T1000 (cell line): ENCODE results near the gene NOL12.
"Not testable (repeated sequence)": the region's sequence is repeated elsewhere in the genome, so short reads cannot be mapped to it uniquely, and the experiment has no call there.

ENCODE experiments used
- DNase-seq: peaks from one replicate; lab custom pipeline; 2025; ENCODE audit warnings: mixed read lengths; lab: John Stamatoyannopoulos, UW

Gene NOL12

GRCh38 chr22:37713761-37714160 is 27.6 kb downstream of the NOL12 start:
- DNase-seq, result no peak

- DNase-seq, result no peak
Measured at GRCh38 chr22:37714634-37715033, 28.5 kb downstream of the NOL12 start.

GRCh38 chr22:37715760-37716159 is 29.6 kb downstream of the NOL12 start:
- DNase-seq, result no peak

DNA sequence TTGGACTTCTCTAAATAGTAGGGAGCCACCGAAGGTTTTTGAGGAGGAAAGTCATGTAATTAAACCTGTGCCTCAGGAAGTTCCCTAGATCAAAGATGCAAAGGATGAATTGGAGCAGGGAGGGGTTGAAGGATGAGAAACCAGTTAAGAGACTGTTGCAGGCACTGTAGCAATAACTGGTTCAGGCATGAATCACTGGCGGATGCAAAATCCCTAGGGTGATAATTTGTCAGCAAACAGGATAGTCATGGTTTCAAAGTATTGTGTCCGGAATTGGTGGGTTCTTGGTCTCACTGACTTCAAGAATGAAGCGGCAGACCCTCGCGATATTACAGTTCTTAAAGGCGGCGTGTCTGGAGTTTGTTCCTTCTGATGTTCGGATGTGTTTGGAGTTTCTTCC is 30.6 kb downstream of the NOL12 start:
- DNase-seq, result peak; percentile 70

DNA sequence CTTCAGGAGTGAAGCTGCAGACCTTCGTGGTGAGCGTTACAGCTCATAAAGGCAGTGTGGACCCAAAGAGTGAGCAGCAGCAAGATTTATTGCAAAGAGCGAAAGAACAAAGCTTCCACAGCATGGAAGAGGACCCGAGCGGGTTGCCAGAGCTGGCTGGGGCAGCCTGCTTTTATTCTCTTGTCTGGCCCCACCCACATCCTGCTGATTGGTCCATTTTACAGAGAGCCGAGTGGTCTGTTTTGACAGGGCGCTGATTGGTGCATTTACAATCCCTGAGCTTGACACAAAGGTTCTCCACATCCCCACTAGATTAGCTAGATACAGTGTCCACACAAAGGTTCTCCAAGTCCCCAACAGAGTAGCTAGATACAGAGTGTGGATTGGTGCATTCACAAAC is 31.1 kb downstream of the NOL12 start:
- DNase-seq, result peak; percentile 70

DNA sequence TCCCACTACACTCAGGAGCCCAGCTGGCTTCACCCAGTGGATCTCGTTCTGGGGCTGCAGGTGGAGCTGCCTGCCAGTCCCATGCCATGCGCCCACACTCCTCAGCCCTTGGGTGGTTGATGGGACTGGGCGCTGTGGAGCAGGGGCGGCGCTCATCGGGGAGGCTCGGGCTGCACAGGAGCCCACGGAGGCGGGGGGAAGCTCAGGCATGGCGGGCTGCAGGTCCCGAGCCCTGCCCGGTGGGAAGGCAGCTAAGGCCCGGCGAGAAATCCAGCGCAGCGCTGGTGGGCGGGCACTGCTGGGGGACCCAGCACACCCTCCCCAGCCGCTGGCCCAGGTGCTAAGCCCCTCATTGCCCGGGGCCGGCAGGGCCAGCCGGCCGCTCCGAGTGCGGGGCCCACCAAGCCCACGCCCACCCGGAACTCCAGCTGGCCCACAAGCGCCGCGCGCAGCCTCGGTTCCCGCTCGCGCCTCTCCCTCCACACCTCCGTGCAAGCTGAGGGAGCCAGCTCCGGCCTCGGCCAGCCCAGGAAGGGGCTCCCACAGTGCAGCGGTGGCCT is 31.7 kb downstream of the NOL12 start:
- DNase-seq, result not testable (repeated sequence)

- DNase-seq, result no peak
Measured at GRCh38 chr22:37725551-37726240, 39.6 kb downstream of the NOL12 start.

DNA sequence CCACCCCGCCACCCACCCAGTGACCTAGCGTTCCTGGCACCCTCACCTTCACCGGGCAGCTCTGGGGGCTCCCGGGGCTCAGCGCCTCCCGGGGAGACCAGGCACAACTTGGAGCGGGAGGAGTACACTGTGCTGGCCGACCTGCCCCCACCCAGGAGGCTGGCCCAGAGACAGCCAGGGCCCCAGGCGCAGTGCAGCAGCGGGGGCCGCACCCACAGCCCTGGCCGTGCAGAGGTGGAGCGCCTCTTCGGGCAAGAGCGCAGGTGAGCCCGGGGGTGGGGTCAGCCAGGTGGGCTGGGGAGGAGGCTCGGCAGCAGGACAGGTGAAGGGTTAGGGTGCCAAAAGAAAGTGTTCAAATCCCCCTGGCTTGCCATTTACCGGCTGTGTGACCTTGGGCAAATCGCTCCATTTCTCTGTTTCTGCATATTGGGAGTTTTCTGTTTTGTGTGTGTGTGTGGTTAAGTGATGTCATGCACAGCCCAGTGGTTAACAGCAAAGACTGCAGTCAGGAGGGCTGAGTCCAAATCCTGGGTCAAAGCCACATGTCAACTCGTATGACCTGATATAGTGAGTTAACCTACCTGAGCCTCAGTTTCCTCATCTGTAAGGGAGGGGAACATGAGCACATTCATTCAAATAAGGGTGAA is 40.2 kb downstream of the NOL12 start:
- no peak for DNase-seq

DNA sequence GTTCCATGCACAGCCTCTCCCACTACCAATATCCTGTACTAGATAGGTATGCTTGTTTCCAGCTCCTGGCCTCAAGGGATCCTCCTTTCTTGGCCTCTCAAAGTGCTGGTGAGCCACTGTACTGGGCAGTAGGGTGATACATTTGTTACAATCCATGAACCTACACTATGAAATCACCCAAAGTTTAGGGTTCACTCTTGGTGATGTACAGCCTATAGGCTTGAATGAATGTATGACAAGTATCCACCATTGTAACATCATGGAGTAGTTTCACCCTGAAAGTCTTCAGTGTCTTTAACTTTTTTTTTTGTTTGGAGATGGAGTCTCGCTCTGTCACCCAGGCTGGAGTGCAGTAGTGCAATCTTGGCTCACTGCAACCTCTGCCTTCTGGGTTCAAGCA is 42.5 kb downstream of the NOL12 start:
- DNase-seq, result no peak

GRCh38 chr22:37731804-37732471 is 45.8 kb downstream of the NOL12 start:
- DNase-seq, result no peak

GRCh38 chr22:37732699-37733607 is 46.8 kb downstream of the NOL12 start:
- DNase-seq, result no peak

GRCh38 chr22:37733625-37734401 is 47.7 kb downstream of the NOL12 start:
- DNase-seq, result no peak

DNA sequence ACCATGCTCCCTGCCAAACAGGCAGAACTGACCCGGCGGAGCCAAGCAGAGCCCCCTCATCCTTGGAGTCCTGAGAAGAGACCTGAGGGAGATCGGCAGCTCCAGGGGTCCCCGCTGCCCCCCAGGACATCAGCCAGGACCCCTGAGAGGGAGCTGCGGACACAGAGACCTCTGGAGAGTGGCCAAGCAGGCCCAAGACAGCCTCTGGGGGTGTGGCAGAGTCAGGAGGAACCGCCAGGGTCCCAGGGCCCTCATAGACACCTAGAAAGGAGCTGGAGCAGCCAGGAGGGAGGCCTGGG is 48.2 kb downstream of the NOL12 start:
- no peak for DNase-seq

GRCh38 chr22:37734964-37735451 is 48.9 kb downstream of the NOL12 start:
- no peak for DNase-seq

DNA sequence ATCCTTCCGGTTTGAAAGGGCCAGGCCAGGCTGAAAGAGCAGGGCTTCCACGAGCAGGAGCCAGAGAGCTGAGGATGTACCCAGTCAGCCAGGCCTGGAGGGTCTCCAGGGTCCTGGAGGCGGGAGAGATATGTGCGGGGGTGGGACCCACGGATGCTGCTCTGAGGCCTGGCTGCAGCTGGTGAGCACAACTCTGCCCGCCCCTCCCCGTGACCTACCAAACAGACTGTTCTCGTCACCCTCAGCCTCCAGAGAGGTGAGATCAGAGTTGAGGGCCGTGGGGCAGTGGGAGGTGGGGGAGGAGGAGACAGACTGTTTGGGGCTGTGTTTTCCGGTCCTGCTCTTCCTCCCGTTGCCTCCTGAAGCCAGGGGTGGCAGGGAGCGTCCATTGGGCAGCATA is 52.9 kb downstream of the NOL12 start:
- DNase-seq, result no peak

GRCh38 chr22:37739611-37740049 is 53.5 kb downstream of the NOL12 start:
- DNase-seq, result no peak

- DNase-seq, result no peak
Measured at GRCh38 chr22:37740455-37741311, 54.5 kb downstream of the NOL12 start.

DNA sequence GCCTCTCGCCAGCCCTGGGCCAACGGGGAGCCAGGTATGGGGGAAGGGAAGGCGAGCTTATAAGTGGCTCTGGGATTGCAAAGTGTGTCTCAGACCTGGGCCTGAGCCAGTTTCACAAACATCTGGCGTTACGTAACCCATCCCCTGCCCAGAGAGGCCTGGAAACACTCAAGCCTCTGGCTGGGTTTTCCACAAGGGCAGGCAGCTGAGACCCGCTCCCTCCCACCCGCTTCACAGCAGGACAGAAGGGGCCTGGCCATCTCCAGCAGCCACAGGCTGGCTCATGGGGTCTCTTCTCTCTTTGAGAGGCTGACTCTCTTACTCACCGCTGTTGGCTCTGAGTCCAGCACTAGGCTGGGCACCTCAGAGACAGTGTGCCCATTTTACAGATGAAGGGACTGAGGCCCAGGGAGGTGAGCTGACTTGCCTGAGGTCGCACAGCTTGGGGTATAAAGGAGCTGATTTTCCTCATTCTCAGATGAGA is 55.2 kb downstream of the NOL12 start:
- DNase-seq, result no peak

GRCh38 chr22:37742376-37743171 is 56.4 kb downstream of the NOL12 start:
- peak; percentile 65 for DNase-seq
